ENCODE data around the gene ARMC12. TPM values are rescaled to one million over a fixed set of nuclear protein-coding genes. Genes with fewer than 3 reads are reported as not detected.

The ARMC12 gene
- total and polyA plus RNA-seq, 2 of the 13 experiments (the other 11 are each of a cell fraction or from before 2014, with no cell fraction given): 1.3 TPM; not detected in 1

GRCh38 chr6:35707714-35708407, 29.0 kb upstream of the ARMC12 start:
- H3K79me2 ChIP-seq (ENCODE audit: insufficient read depth, low read length): no peaks in the 10 kb centered on the region
- DNase-seq (ENCODE audit: low spot score) (no peak), FAIRE-seq (peak; percentile 37), ATAC-seq (no peak)
- no peaks in the 10 kb centered on the region for H3K9me3 ChIP-seq (ENCODE audit: low read length)
- no peaks in the 10 kb centered on the region for H4K20me1 ChIP-seq (ENCODE audit: insufficient read depth, low read length)
- H3K4me2 ChIP-seq (ENCODE audit: low read depth, low read length): no peak overlapping the region
- no peak overlapping the region for H2AFZ ChIP-seq (ENCODE audit: low read length)
- POLR2A ChIA-PET: no interaction called here
- CTCF ChIA-PET (ENCODE audit: low intra/inter-chr PET ratio, low total read pairs): no interaction called here
- H3K9ac ChIP-seq (ENCODE audit: insufficient read depth, low read depth, low read length): no peak overlapping the region
- 32% methylated on average over 4 of the region's 4 CpGs for WGBS (ENCODE audit: low lambda C conversion rate)
- no peak overlapping the region for H3K27ac ChIP-seq (ENCODE audit: extremely low read length, insufficient read depth, low read length)
- in situ Hi-C loops (cut with HindIII; ENCODE audit: extremely low pct_ligation_motif_present, low pct_unique_long_range_greater_than_20kb) (no loop called here), intact Hi-C loops (cut with micrococcal nuclease; ENCODE audit: unreplicated experiment) (no loop called here)
- H3K36me3 ChIP-seq (replicated peaks in 1 of 2; ENCODE audit: control insufficient read depth in 1 of 2, insufficient read depth in 2 of 2, low read length in 2 of 2): no peaks in the 10 kb centered on the region
- no peaks in the 10 kb centered on the region for H3K27me3 ChIP-seq (ENCODE audit: control insufficient read depth in 1 of 2, insufficient read depth in 2 of 2, low read length in 2 of 2)
- no TSS peak for BruUV-seq (replicated peaks)
- H3K4me1 ChIP-seq (ENCODE audit: insufficient read depth, low read length): peaks cover 25% of the 10 kb centered on the region
- TF ChIP-seq ZSCAN20 (CRISPR knock-in tag; IDR thresholded peaks at IDR 0.05; ENCODE audit: borderline replicate concordance): no peak
- TF ChIP-seq, protein P1, sequence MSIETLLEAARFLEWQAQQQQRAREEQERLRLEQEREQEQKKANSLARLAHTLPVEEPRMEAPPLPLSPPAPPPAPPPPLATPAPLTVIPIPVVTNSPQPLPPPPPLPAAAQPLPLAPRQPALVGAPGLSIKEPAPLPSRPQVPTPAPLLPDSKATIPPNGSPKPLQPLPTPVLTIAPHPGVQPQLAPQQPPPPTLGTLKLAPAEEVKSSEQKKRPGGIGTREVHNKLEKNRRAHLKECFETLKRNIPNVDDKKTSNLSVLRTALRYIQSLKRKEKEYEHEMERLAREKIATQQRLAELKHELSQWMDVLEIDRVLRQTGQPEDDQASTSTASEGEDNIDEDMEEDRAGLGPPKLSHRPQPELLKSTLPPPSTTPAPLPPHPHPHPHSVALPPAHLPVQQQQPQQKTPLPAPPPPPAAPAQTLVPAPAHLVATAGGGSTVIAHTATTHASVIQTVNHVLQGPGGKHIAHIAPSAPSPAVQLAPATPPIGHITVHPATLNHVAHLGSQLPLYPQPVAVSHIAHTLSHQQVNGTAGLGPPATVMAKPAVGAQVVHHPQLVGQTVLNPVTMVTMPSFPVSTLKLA (IDR thresholded peaks at IDR 0.05): peak; percentile 39; the same call in 1 of the 2 replicates
- no peak overlapping the region for H3K4me3 ChIP-seq (replicated peaks in 1 of 3; ENCODE audit: insufficient read depth in 1 of 3, low read depth in 2 of 3, low read length in 3 of 3)

DNA sequence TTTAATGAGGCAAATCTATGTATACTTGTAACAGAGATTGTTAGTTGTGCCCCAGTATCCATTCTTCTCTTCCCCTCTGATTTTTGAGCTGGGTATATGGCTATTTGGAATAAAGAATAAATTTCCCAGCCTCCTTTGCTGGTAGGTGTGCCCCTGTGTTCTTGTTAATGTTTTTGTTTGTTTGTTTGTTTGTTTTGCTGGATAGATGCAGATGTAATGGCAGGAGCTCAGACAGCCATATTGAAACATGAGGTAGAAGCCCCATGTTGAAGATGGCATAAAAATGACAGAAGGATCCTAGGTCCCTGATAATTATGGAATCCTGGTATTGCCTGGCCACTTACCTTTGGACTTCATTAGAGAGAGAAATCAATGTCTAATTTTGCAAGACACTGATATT, 28.2 kb upstream of the ARMC12 start:
- H3K36me3 ChIP-seq (replicated peaks in 1 of 2; ENCODE audit: control insufficient read depth in 1 of 2, insufficient read depth in 2 of 2, low read length in 2 of 2): no peaks in the 10 kb centered on the region
- H3K9me3 ChIP-seq (ENCODE audit: low read length): no peaks in the 10 kb centered on the region
- no TSS peak for BruUV-seq (replicated peaks)
- TF ChIP-seq ZBTB40 (IDR thresholded peaks at IDR 0.05) (no peak), ZBTB40 (CRISPR knock-in tag; IDR thresholded peaks at IDR 0.05) (no peak)
- H3K4me2 ChIP-seq (ENCODE audit: low read depth, low read length): no peak overlapping the region
- POLR2A ChIA-PET: no interaction called here
- CTCF ChIA-PET (ENCODE audit: low intra/inter-chr PET ratio, low total read pairs): no interaction called here
- no peaks in the 10 kb centered on the region for H3K27me3 ChIP-seq (ENCODE audit: control insufficient read depth in 1 of 2, insufficient read depth in 2 of 2, low read length in 2 of 2)
- H2AFZ ChIP-seq (ENCODE audit: low read length): no peak overlapping the region
- no peak overlapping the region for H3K4me3 ChIP-seq (replicated peaks in 1 of 3; ENCODE audit: insufficient read depth in 1 of 3, low read depth in 2 of 3, low read length in 3 of 3)
- no peaks in the 10 kb centered on the region for H3K79me2 ChIP-seq (ENCODE audit: insufficient read depth, low read length)
- ATAC-seq: no peak
- no peak for DNase-seq (ENCODE audit: low spot score)
- in situ Hi-C loops (cut with HindIII; ENCODE audit: extremely low pct_ligation_motif_present, low pct_unique_long_range_greater_than_20kb): no loop called here
- H3K4me1 ChIP-seq (ENCODE audit: insufficient read depth, low read length): peaks cover 25% of the 10 kb centered on the region
- FAIRE-seq: no peak
- intact Hi-C loops (cut with micrococcal nuclease; ENCODE audit: unreplicated experiment): no loop called here
- H4K20me1 ChIP-seq (ENCODE audit: insufficient read depth, low read length): no peaks in the 10 kb centered on the region
- H3K9ac ChIP-seq (ENCODE audit: insufficient read depth, low read depth, low read length): no peak overlapping the region
- H3K27ac ChIP-seq (ENCODE audit: extremely low read length, insufficient read depth, low read length): no peak overlapping the region

Measured in HepG2 (cell line).